ENCODE measurements around the gene MYO5A. TPM values are rescaled to one million over a fixed set of nuclear protein-coding genes. Genes with fewer than 3 reads are reported as not detected.

Gene MYO5A
- total and polyA plus RNA-seq, 9 of the 15 experiments (the other 6 are each of a cell fraction or from before 2014, with no cell fraction given) = 0.03 to 0.82 (median 0.40) TPM

DNA sequence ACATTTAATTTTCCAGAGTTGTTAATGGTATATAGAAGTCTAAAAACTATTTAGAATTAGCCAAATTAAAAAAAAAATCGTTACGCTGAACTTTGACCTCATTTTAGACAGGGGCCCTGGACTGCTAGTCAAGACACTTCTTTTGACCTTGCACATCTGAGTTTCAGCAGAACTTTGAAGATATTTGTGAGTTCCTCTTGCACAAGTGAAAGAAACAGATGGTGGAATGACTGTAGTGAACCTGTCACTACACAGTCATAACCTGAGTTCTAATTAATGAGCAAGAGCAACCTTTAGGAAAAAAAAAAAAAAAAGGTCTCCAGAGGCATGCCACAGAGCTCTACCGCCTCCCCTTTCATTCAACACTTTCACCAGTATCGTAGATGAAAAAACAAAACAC, 238.4 kb downstream of the MYO5A start (continued):
- no peak for TF ChIP-seq ZNF318 (IDR thresholded peaks at IDR 0.05; ENCODE audit: borderline replicate concordance in 1 of 2, low read depth in 1 of 2)
- TF ChIP-seq YBX1 (IDR thresholded peaks at IDR 0.05) = no peak
- TF ChIP-seq, protein P1, sequence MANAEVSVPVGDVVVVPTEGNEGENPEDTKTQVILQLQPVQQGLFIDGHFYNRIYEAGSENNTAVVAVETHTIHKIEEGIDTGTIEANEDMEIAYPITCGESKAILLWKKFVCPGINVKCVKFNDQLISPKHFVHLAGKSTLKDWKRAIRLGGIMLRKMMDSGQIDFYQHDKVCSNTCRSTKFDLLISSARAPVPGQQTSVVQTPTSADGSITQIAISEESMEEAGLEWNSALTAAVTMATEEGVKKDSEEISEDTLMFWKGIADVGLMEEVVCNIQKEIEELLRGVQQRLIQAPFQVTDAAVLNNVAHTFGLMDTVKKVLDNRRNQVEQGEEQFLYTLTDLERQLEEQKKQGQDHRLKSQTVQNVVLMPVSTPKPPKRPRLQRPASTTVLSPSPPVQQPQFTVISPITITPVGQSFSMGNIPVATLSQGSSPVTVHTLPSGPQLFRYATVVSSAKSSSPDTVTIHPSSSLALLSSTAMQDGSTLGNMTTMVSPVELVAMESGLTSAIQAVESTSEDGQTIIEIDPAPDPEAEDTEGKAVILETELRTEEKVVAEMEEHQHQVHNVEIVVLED (CRISPR knock-in tag; IDR thresholded peaks at IDR 0.05) = no peak
- TF ChIP-seq JUN (IDR thresholded peaks at IDR 0.05; ENCODE audit: borderline replicate concordance, low read depth, low read length) = no peak
- no peak for TF ChIP-seq JUN (CRISPR knock-in tag; IDR thresholded peaks at IDR 0.05; ENCODE audit: borderline replicate concordance)
- no peak for TF ChIP-seq FOXJ3 (CRISPR knock-in tag; IDR thresholded peaks at IDR 0.05)
- no peak for TF ChIP-seq STAT5A (IDR thresholded peaks at IDR 0.05; ENCODE audit: borderline replicate concordance, low read length)
- TF ChIP-seq NFE2L1 (tag; IDR thresholded peaks at IDR 0.05; ENCODE audit: borderline replicate concordance, low read depth) = no peak
- no peak for TF ChIP-seq HNRNPK (IDR thresholded peaks at IDR 0.05; ENCODE audit: low read depth, low read length, poor library complexity, severe bottlenecking)

Measured in K562 (cell line).